Head of caudate nucleus (tissue), 42 donors: ENCODE data around the gene KLF16.

ENCODE experiments used
- DNase-seq, 42 donors: peaks; one replicate each; pipeline versions ENCODE4 v3.0.0 to v3.0.0-alpha.2; 2020 to 2021; ENCODE audit warnings: mixed read lengths in 7 of 42
- intact Hi-C: fragments of 100-400 bp; cut with DNase I; formaldehyde crosslinking; loops from one replicate; pipeline ENCODE4 v1.15.0; 2022

The KLF16 gene

GRCh38 chr19:1859331-1859781 is 4.0 kb downstream of the KLF16 start:
- intact Hi-C loops = no loop called here
- peak in 10 of 42 donors; percentile 44 to 81 (median 55) for DNase-seq

GRCh38 chr19:1858412-1859081 is 4.8 kb downstream of the KLF16 start:
- DNase-seq = peak in 2 of 42 donors; percentile 37 to 43
- intact Hi-C loops = no loop called here

GRCh38 chr19:1857648-1858326 is 5.6 kb downstream of the KLF16 start:
- intact Hi-C loops = no loop called here
- DNase-seq = peak in 4 of 42 donors; percentile 20 to 48 (median 26)

GRCh38 chr19:1856698-1857603 is 6.4 kb downstream of the KLF16 start:
- intact Hi-C loops = no loop called here
- DNase-seq = peak in 21 of 42 donors; percentile 40 to 78 (median 60)

GRCh38 chr19:1856345-1856697 is 7.1 kb downstream of the KLF16 start:
- DNase-seq = no peak
- intact Hi-C loops = no loop called here

GRCh38 chr19:1855828-1856255 is 7.5 kb downstream of the KLF16 start:
- intact Hi-C loops = no loop called here
- peak in 1 of 42 donors; percentile 2 for DNase-seq

GRCh38 chr19:1855040-1855827 is 8.1 kb downstream of the KLF16 start:
- DNase-seq = peak in 34 of 42 donors; percentile 29 to 81 (median 67)

GRCh38 chr19:1854542-1855039 is 8.8 kb downstream of the KLF16 start:
- DNase-seq = no peak
- intact Hi-C loops = no loop called here

More at GRCh38 chr19:1855040-1855827, 8.1 kb downstream of the KLF16 start:
- intact Hi-C loops = no loop called here

GRCh38 chr19:1854039-1854541 is 9.3 kb downstream of the KLF16 start:
- intact Hi-C loops = no loop called here
- DNase-seq = no peak

GRCh38 chr19:1853295-1854038 is 9.9 kb downstream of the KLF16 start:
- intact Hi-C loops = no loop called here
- DNase-seq = peak in 37 of 42 donors; percentile 43 to 83 (median 70)

- no peak for DNase-seq
- intact Hi-C loops = no loop called here
These were observed 10.7 kb downstream of the KLF16 start for GRCh38 chr19:1852581-1853128.

- peak in 40 of 42 donors; percentile 52 to 90 (median 73) for DNase-seq
- intact Hi-C loops = no loop called here
These were observed 11.5 kb downstream of the KLF16 start for GRCh38 chr19:1851654-1852580.

GRCh38 chr19:1850809-1851653 is 12.3 kb downstream of the KLF16 start:
- DNase-seq = no peak
- intact Hi-C loops = no loop called here

GRCh38 chr19:1849886-1850398 is 13.4 kb downstream of the KLF16 start:
- DNase-seq = no peak
- intact Hi-C loops = no loop called here

GRCh38 chr19:1849132-1849474 is 14.3 kb downstream of the KLF16 start:
- intact Hi-C loops = no loop called here

More at GRCh38 chr19:1849132-1849474, 14.3 kb downstream of the KLF16 start:
- no peak for DNase-seq
